8988T (cell line): ENCODE measurements around the gene ZDBF2.
"Not testable (repeated sequence)": the region's sequence is repeated elsewhere in the genome, so short reads cannot be mapped to it uniquely, and the experiment has no call there.

Experiments used
- DNase-seq: peaks from one replicate; pipeline ENCODE4 v3.0.0; 2011

ZDBF2 gene

DNA sequence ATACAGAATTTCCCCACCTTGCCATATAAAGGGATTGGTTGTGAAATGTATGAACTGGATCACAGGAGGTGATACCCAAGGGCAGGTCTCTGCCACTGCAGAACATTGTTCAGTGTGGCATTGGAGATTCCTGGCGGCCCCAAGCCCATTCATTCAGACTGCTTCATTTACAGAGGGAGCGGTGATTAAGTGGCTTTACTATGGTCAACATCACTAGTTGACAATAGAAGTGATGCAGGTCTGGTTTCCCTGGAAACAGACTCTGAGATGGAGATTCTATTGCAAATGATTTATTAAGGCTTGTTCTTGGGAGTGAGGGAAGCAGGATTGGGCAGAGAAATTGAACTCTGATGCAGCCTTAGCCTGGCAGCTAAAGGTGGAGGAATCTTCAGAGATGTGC, 62.4 kb downstream of the ZDBF2 start:
- DNase-seq = no peak

DNA sequence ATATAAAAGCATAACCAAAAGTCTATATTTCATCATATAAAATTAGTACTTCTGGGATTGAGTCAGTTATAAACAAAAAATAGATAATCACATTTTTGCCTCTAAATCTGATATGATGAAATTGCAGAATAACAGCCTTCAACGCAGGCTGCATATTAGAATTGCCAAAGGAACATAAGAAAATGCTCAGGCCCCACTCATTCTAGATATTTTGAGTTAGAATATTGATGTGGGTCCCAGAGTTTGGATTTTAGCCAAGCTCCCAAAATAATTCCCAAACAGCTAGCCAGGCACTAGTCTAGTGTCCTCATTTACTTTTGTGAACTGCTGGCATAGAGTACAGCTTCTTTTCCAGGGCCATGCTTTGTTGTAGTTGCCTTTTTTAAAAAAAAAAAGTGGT, 63.5 kb downstream of the ZDBF2 start:
- no peak for DNase-seq

DNA sequence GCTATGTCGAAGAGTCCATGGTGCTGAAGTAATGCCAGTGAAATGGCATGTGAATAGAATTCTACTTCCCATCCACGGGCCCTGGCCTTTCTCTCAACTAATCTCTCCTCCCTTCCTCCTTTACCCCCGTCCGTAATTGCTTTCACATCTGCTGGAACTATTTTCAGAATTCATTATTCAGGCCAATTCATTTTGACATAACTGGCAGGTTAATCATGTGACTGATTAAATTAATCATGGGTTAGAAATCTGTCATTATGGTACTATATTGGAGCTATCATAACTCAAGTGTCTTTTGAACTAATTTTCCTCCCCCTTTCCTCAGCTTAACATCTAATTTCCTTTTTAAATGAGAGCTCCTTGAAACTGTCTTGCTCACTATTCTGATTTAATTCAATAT, 66.9 kb downstream of the ZDBF2 start:
- no peak for DNase-seq

DNA sequence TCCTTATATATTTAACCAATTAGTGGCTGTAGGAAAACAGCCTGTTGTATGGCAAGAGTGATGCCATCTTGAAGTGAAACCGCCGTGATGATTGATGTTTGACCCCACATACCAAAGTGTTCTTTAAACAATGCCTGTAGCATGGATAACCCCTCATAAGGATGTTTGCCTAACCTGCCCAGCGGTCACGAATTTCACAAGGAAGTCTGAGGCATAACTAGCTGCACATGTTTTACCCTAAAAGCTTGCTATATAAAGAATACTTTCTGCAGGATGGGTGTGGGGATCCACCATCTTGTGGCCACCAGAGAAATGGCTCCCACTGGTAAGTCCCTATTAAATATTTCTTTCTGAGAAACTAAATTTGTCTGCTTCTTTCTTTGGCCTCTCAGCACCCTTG, 68.7 kb downstream of the ZDBF2 start:
- no peak for DNase-seq

DNA sequence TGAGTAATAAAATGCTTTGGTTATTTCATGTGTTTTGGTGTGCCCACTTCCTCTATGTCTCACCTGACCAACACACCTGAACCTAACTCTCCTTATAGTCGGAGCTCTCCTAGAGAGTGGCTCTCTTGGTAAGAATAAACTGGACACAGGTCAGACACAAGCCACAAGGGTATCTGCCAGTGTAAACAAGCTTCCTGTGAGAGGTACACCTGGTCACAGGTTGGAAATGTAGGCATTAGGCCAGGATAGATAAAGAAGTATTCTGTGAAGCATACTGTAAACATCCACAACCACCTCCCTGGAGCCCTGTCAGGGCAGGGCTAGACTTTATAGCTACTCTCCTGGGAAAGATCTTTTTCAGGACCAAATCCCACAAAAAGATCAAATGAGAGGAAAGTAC, 69.4 kb downstream of the ZDBF2 start:
- DNase-seq = no peak

DNA sequence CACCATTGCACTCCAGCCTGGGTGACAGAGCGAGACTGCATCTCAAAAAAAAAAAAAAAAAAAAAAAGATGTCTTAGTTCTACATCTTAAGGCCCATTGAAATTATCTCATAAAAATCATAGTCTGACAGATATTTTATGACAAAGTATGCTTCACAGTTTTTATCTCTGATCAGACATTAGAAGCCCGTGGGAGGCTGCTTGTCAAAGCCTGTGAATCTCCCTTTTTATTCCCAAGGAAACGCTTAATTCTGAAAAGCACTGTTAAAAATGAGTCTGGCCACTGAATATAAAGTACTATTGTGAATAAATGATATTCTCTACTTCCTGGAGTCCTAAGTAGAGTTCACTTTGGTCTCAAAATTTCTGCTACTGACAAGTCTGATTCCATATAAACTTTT, 71.1 kb downstream of the ZDBF2 start:
- DNase-seq = no peak

DNA sequence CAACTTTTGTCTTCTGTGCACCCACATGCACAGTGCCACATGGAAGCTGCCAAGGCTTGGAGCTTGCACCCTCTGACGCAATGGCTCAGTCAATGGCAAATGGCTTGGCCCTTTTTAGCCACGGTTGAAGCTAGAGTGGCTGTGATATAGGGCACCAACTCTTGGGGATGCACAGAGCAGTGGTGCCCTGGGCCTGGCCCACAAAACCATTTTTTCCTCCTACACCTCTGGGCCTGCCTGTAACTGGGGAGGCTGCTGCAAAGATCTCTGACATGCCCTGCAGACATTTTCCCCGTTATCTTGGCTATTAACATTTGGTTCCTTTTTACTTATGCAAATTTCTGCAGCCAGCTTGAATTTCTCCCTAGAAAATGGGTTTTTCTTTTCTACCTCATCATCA, 74.9 kb downstream of the ZDBF2 start:
- no peak for DNase-seq

DNA sequence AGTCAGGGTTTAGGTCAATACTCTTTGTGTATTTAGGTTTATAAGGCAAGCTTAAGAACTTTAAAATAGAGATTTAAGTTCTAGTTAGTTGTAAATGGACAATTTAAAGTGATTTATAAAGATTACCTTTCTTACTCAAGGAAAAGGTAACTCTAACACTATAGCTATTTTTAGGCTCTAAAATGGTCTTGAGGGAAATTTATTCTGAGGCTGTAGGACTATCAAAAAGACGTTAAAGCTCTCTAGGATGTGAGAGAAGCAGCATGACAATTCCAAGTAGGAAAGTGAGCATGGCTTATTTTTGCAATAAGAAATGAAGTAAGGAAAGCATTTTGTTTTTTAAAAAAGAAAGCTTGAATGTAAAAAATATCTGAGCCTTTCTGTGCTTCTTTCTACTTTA, 78.1 kb downstream of the ZDBF2 start:
- DNase-seq = no peak

DNA sequence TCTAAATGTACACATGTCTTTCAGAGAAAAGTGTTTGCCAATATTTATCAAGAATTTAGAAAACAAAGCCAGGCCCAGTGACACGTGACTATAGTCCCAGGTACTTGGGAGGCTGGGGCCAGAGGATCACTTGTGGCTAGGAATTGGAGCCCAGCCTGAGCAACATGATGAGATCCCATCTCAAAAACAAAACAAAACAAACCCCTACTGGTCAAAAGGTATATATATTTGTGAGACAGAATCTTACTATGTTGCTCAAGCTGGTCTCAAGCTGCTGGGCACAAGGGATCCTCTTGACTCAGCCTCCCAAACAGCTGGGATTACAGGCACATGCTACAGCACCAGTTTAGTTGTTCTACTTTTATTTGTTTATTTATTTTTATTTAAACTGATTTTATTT, 79.2 kb downstream of the ZDBF2 start:
- DNase-seq = no peak

DNA sequence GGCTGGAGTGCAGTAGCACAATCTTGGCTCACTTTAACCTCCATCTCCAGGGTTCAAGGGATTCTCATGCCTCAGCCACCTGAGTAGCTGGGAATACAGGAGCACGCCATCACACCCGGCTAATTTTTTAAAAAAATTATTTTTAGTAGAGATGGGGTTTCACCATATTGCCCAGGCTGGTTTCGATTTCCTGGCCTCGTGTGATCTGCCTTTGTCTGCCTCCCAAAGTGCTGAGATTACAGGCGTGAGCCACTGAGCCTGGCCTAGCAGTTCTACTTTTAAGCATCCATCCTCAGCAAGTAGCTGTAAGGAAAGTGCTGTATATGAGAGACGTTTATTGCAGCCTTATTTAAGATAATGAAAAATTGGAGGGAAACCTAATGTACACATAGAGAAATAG, 79.7 kb downstream of the ZDBF2 start:
- DNase-seq = no peak

DNA sequence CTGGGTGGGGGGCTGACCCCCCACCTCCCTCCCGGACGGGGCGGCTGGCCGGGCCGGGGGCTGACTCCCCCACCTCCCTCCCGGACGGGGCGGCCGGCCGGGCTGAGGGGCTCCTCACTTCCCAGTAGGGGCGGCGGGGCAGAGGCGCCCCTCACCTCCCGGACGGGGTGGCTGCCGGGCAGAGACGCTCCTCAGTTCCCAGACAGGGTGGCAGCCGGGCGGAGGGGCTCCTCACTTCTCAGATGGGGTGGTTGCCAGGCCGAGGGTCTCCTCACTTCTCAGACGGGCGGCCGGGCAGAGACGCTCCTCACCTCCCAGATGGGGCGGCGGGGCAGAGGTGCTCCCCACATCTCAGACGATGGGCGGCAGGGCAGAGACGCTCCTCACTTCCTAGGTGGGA, 82.4 kb downstream of the ZDBF2 start:
- not testable (repeated sequence) for DNase-seq

DNA sequence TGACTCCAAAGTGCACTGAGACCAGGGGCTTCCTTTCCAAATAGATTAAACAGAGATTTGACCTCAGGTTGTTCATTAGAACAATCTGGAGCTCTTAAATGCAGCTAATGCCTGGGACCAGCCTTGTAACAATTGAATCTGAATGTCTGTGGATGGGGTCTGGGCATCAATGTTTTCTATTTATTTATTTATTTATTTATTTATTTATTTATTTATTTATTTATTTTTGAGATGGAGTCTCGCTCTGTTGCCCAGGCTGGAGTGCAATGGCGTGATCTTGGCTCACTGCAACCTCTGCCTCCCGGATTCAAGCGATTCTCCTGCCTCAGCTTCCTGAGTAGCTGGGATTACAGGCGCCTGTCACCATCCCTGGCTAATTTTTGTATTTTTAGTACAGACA, 86.4 kb downstream of the ZDBF2 start:
- DNase-seq = not testable (repeated sequence)

DNA sequence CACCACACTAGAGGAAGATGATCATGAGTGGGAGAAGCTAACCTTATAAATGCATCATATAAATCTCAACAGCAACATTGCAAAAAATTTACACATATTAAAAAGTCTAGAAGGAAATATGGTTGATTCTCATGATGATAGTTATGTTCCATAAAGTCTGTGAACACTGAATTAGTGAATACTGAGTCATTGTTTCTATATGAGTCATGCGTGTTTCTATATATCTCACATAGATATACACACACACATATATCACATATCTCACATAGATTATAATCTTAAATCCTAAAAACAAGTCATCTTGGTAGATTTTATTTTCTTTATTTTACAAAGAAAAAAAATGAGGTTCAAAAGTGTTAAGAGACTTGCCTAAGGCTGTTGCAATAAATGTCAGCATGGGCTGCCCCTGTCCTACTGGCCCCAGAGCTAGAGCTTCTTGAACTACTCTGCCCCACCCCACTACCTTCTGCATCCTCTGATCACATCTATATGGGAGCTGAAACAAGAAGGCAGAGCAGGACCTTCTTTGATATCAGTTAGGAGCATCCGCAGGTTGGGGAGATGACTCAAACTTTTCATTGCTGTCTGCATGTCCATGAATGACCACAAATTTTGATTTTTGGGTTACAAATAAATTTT, 87.1 kb downstream of the ZDBF2 start:
- DNase-seq = no peak
